GM19372 (cell line): ENCODE measurements around the gene MBD5.
"Not testable (repeated sequence)": the region's sequence is repeated elsewhere in the genome, so short reads cannot be mapped to it uniquely, and the experiment has no call there.

Experiments used
- ATAC-seq: cut with Tn5 transposase; IDR thresholded peaks from one replicate; pipeline ENCODE4 v1.9.1; 2021; ENCODE audit warnings: mild to moderate bottlenecking, low read depth, moderate library complexity; ENCODE audit not compliant: unreplicated experiment

MBD5 gene

DNA sequence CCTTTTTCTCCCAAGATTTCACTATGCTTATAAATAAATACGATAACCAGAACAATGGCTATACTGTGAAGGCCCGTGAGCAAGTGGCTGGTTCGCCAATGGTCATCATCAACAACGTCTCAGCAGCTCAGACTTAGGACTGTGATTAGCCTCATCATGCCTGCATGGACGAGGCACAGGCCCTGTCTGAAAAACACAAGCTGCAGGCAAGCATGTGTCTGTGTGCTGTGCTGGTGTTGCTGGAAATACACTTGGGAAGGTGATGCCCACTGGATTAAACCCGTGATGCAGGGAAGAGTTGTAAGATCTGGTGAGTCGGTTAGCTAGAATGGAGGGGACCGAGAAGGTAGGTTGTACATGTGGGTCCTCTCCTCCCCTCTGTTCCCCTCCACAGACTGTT, 512.1 kb downstream of the MBD5 start:
- no peak for ATAC-seq

DNA sequence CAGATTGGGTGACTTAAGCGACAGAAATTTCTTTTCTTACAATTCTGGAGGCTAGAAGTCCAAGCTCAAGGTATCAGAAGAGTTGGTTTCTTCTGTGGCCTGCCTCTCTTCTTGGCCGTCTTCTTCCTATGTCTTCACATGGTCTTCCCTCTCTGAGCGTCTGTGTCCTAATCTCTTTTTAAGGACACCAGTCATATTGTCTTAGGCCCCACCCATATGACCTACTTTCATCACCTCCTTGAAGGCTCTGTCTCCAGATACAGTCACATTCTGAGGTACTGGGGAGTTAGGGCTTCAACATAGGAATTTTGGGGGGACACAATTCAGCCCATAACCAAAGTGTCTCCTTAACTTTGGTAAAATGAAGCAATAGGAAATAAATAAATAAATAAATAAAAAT, 512.8 kb downstream of the MBD5 start:
- no peak for ATAC-seq

DNA sequence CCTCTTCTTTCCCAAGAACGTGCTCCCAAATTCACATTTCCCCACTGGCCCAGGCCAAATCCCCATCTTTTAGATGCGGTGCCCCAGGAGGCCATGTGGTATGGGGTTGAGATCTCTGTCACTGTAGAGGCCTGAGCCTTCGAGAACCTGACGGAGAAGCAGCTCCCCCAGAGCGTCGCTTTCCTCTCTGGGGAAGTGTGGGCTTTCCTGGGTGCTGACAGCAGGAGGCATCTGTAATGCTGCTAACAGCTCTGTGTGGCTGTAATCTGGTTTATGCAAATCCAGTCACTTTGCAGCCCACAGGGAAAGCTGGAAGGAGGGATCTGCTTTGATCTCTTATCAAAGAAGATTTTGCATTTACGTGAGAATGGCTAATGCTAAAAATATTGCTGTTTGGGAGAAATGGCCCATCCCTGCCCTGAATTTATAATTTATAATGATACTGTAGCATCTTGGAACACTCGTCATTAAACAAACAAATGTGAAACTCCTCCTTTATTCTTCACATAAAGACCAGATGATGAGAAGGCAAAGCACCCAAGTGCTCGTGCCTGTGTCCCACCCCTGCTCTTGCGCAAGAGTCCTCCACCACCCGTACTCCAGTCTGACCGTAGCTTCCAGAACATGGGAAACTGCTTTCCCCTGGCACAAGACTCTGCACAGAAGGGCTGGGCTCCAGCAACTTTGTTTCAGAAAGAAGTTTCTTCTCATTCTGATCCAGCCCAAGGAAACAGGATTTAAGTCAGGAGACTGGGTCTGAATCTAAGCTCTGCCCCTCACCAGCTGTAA, 513.7 kb downstream of the MBD5 start:
- ATAC-seq = no peak

DNA sequence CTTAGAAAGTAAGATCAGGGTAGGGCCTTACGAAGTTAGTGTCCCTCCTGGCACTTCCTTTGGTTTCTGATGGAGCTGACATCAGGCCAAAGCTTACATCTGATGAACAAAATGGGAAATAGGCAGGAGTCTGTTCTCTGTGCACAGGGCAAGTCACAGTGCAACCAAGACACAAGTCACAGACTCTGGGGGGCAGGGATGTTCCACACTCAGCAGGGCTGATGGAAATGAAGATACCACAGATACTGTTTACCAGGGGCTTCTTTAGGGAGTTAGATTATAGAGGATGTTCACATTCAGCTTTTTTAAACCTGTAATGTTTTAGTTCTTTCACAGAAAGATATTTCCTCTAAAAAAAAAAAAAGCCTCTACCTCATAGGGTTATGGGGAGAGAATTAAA, 517.5 kb downstream of the MBD5 start:
- no peak for ATAC-seq

DNA sequence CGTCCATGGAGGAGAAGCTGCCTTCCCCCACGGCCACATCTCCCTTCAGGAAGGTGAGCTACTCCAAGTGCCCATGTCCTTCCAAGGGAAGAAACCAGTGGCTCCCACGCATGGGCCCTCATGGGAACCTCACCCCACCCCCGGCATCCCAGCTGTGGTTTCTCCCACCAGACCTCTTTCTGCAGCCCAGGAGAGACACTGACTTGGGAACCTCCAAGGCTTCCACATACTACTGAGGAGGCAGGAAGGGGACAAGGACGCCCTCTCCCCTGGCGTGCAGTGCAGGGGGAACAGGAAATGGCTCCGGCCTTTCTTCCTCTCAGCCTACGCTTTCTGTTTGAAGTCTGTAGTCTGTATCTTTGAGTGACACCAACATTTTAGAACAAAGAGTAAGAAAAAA, 519.1 kb downstream of the MBD5 start:
- no peak for ATAC-seq

DNA sequence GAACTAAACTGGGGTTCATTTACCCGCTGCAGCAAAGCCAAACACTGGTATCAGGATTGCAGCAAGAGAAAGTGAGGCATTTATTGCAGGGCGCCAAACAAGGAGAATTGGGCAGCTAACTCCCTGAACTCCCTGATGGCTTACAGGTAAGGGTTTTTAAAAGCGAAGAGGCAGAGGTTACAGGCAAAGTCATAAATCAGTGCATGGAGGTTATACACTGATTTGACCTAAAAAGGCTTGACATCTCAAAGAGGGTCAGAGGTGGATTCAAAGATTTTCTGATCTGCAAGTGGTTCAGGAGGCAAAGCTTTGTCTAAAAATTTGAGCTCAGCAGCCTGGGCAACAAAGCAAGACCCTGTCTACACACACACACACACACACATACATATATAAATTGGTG, 520.9 kb downstream of the MBD5 start:
- ATAC-seq = no peak

DNA sequence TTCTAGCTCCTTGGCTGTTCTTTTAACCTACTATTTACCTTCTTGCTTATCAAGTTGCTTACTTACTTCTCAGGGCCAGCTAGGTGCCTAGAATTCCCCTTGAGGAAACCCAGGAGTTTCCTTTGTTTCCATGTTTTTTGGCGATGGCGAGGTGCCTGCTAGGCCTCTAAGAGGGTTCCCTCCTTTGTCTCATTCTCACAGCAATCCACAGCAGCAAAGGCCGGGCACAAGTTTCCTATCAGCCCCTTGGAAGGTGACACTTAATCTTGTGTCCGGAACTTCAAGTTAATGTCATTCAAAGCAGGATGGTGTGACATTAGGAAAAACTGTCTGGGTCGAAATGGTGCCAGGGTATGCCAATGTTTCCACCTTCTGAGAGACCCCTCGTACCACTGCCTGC, 521.7 kb downstream of the MBD5 start:
- ATAC-seq = no peak

DNA sequence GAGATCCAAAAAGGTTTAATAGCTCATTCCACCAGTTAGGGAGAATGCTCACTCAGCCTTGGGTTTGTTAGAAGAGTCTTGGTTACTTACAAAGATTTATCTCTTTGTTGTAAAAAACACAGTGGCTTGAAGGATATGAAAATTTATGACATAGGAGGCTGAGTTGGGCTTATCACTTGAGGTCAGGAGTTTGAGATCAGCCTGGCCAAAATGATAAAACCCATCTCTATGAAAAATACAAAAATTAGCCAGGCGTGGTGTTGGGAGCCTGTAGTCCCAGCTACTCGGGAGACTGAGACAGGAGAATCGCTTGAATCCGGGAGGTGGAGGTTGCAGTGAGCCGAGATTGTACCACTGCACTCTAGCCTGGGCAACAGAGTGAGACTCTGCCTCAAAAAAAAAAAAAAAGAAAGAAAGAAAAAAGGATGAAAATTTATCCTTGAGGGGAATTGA, 522.2 kb downstream of the MBD5 start:
- not testable (repeated sequence) for ATAC-seq

DNA sequence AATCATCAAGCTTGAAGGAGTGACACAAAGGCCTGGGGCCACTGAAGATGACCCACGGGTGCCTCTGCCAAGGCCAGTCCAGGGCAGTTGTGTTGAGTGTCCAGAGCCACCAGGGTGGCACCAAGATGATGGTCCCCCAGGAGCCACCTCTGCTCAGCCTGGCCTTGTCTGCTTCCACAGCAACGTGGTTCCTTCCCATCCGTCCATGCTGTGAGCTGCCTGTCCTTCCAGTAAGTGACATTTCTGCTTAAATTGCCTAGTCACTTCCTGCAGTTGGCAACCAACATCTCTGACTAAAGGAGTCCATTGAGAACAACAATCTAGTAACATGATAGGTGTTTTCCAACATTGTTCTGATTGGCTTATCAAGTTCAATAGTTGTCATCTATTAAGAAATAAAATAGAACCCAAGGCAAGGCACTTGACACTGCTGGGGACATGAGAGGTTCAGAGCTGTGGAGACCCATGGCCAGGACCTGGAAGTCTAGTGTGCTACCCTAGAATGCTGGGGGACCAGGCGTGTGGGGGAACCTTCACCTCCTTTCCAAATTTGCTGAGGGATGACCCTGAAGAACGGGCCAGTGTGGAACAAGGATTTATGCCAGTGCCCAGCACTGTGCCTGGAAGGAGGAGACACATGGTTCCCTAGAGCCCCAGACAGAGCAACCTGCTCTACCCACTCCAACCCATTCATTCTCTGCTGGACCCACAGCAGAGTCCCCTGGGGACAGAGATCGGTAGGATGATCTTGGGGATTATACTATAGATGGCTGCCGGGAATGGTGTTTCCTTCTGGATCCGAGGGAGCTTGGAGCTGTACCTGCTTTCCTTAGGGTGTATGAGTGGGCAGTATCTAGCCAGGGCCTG, 524.7 kb downstream of the MBD5 start:
- ATAC-seq = no peak

DNA sequence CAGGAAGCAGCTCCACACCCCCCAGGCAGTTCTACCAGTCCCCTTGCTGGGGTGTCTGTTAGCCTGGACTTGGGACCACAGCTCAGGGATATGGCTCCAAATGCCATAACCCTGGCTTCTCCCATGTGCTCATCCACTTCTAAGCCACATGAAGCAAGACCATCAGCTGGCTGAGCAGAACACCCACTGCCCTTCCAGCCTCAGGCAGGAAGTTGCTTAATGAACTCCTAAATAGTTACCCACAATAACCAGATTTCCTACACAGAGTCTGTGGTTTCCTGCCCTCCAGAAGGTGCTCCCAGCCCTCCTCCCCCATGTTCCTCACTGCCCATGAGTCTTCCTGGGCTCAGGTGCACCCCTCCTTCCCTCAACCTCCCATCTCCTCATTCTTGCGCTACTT, 525.4 kb downstream of the MBD5 start:
- ATAC-seq = no peak

DNA sequence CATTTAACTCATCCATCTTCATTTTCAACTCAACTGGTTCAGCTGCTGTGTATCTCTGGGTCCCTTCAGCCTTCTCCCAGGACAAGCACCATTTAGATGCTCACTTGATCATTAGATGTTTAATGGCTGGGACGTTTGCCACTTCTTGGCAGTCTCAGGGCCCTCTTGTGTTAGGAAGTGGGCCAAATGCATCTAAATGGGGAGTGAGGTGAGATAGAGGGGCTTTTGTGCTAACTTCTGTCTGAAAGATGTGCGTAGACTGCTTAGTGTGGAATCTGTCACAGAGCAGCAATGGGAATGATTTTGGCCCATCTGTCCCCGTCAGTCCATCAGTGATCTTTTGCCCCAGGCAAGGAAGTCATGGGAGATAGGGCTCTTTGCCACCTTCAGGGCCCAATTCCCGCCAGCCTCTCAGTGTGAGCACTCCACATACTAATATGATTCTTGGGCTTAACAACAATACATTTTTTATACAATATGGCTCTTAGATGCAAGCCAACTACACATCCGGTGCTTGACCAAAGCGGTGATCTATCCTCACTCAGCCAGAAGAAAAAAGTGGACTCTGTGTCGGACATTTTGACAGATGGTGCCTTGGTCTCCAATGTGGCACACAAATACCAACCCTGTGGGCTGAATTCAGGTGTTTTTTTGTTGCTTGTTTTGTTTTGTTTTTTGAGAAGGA, 528.0 kb downstream of the MBD5 start:
- ATAC-seq = no peak

DNA sequence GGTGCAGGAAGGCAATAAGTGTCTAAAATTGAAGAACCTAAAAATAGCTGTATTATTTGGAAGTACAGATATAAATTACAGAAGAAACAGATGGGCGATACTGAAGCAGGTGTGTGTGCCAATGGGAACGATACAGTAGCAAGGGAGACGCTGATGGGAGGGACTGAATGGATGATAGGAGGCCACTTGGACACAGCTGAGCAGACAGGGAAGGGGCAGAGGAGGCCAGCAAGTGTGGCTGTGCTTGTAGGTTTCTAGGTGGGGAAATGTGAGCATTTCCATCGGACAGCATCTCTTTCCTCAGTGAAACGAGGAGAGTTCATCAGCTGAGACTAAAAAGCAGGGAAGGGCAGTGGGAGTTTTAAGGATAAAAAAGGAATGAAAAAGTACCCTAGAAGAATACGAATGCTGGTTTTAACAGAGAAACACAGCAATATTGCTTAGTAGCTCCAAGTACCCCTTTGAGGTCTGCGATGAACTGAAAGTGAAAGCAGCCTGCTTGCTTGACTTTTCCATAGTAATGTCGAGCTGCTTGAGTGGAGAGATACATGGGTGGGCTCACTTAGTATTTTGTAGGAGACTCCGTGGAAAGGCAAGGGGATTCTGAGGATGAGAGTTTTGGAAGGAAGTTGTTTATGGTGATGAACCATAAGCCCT, 531.9 kb downstream of the MBD5 start:
- ATAC-seq = peak; percentile 46

DNA sequence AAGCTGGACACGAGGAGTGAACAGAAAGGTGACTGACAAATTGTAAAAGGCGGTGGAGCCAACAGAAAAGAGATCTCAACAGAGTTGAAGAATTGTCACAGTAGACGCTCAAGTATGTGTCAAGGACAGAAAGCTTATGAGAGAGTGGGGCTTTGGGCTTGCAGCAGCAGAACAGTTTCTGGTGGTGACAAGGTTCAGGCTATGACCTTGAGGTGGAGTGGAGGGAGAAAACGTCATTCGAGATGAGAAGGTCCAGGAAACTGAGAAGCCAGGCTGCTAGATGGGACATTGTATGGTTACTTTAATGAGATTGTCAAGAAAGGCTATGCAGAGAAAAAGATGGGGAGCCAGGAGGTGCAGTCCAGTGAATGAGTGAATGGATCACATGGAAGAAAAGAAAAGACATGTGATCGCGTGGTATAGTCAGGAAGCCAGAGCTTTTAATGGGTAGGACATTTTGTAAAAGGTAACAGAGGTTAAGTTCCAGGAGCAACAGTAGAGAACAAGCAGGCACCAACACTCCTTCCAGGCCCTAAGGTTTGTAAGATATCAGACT, 532.5 kb downstream of the MBD5 start:
- ATAC-seq = no peak

DNA sequence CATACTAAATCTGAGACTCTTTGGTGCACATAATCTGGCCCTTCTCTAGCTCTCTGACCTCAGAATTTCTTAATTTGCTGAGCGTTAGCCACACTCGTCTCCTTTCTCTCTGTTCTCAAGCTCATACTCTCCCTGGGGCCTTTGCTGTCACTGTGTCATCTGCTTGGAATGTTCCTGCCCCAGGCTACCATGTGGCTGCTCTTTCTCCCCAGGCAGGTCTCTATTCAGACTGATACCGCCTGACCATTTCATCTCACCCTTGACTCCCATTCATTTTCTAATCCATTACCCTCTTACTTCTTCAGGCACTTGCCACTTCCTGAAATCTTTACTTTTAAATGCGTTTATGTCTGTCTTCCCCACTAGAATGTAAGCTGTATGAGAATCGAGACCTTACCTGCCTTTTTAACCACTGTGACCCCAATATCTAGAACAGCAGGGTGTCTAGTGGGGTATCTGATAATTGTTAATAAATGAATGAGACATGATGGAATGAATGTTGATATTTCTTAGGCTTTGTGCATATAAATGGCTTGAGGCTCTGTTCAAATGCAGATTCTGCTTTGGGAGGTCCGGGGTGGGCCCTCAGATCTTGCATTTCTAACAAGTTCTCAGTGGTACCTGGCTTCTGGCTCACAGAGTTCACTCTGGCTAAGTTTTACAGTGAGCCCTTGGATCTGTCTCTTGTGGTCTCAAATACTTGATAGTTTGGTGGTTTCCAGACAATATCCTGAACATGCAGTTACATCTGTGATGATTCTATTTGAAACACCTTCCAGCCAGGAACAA, 533.8 kb downstream of the MBD5 start:
- ATAC-seq = no peak

DNA sequence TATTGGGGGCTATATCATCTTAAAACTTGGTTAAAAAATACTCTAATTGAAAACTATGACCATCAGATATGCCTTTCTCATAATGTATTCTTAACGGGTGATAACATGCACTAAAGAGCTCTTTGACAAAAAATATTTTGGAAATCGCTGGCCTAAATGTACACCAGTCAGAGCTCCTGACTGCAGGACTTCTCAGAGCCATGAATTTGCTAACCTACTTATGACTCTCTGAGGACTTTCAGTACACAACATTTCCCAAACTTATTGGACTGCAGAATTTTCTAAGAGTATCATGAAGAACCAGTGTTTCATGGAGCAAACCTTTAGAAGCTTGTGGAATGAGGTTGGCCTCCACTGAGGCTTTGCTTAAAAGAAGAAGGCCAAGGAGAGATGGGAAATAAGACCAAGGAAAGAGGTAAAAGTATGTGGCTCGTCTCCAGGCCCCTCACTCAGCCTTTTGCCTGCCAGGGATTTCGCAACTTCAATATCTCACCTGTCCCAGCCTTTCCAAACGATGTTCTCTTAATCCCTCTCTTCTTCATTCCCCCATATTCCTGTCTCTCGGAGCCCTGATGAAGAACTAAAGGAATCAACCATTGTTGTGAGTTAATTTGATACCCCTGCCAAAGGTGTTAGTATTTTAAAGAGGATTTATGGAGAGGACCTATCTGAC, 534.9 kb downstream of the MBD5 start:
- ATAC-seq = no peak

DNA sequence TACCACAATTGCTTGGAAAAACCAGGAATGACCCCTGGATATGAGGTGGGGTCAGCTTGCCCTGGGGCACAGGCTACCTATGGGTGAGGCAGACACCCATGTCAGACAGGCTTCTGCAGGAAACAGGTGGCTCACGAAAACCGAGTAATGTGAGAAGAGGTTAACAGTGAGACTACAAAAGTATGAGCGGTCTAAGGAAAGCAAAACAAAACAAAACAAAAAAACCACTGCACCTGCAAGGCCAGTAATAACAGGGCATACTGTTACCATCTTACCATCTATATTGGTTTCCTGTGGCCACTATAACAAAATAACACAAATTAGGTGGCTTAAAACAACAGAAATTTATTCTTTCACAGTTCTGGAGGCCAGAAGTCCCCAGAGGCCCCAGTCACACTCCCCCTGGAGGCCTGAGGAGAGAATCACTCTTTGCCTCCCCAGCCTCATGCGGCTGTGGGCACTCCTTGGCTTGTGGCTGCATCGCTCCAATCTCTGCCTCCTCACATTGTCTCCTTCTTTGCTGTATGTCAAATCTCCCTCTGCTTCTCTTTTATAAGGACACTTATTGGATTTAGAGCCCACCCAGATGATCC, 537.0 kb downstream of the MBD5 start:
- peak; percentile 48 for ATAC-seq

DNA sequence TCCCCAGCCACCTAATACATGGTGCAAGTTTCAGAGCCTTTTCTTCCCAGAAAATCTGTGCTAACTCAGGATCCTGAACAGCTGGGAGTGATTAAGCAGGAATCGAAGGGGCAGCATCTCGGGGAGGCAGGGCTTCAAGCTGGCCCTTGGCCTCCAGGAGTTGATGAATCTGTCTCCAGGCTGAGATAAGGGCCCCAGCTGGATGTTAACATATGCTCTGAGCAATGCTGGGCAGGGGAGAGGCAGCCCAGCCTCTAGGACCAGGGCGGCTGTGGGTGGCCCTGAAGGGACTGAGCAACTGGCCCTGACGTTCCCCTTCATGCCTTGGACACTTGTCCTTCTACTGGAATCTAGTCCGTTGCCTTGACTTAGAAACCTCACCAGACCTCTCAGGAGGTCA, 539.6 kb downstream of the MBD5 start:
- ATAC-seq = no peak

DNA sequence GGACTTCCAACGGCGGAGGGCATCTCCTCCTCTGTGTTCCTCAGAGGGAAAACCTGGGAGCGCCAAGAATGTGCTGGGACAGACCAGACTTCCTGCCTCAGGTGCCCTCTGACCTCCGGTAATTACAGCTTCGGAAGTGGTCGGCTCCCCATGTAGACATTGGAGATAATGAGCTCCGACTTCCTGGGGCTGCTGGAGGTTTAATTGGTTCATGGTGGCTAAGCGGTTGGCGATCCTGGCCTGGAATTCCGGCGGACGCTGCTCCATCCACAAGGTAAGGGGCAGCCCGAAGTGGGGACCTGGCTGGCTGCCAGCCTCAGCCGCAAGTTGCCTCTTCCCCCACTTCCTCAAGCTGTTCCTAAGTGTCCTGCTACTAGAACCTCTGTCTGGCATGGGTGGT, 540.5 kb downstream of the MBD5 start:
- ATAC-seq = no peak
